A172 (cell line): ENCODE measurements around the gene NPNT. TPM values are rescaled to one million over a fixed set of nuclear protein-coding genes. Genes with fewer than 3 reads are reported as not detected.

Source experiments
- total RNA-seq: library from RNA; depleted of rRNA; stranded (reverse); fragments of >200 nt; shearing (Covaris generic); gene quantifications from 2 replicates; pipeline ENCODE4 v1.2.3, GENCODE V29; 2014; rRNA removed

Gene NPNT
- total RNA-seq, 1 experiment from 2014 or later, result not detected

Other genes with a start within 250 kb of the NPNT start
- gene INTS12, start 186.8 kb upstream of the NPNT start, total RNA-seq, result 17.4 and 27.7 TPM in 2 replicates
- 13.3 and 15.1 TPM in 2 replicates for gene GSTCD, start 186.7 kb upstream of the NPNT start, total RNA-seq